ENCODE data around the gene SEMA6D.

The SEMA6D gene

DNA sequence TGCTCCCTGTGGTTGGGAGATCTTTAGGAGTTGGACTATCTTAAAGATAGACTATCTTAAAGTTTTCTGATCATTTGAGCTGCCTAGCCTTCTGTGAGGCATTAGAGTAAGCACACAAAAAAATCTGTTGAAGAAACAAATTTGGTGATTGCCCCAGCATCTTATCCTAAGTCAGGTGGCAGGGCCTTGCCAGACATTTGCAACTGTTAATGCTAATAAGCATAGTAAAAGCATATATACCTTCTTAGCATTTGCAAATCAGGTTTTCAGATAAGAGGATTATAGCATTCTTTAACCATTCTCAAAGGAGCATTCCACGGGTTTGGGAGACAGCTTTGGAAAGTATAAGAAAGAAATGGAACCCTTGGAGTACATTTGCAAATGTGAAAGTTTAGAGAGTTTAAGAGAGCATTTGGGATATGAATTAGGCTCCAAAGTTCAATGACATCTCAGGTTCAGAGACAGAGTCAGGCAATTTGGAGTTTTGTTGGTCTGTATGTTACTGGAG lies 61.0 kb downstream of the SEMA6D start:
- Histone ChIP-seq H3K4me3 (ENCODE audit: control insufficient read depth in 1 of 7, extremely low read depth in 1 of 7, insufficient read depth in 4 of 7, low read depth in 2 of 7, low read length in 6 of 7) (no peak overlapping the region), H3K36me3 (ENCODE audit: control insufficient read depth in 4 of 4, insufficient read depth in 4 of 4, low read length in 3 of 4) (no peaks in the 10 kb centered on the region), H3K27me3 (replicated peaks in 2 of 5; ENCODE audit: control insufficient read depth in 4 of 5, insufficient read depth in 5 of 5, low read length in 4 of 5) (peaks cover 0 to 4% (median 0%) of the 10 kb centered on the region in 5 experiments), H3K27ac (ENCODE audit: insufficient read depth in 1 of 2, low read depth in 1 of 2, low read length in 2 of 2, poor library complexity in 1 of 2, severe bottlenecking in 2 of 2) (no peak overlapping the region), H3K4me1 (ENCODE audit: control extremely low read depth in 1 of 4, control insufficient read depth in 4 of 4, insufficient read depth in 4 of 4, low read length in 3 of 4) (no peaks in the 10 kb centered on the region), H3K9me3 (ENCODE audit: control extremely low read depth in 1 of 5, control insufficient read depth in 4 of 5, insufficient read depth in 2 of 5, low read depth in 1 of 5, low read length in 4 of 5) (peaks cover 0 to 3% (median 0%) of the 10 kb centered on the region in 5 experiments)
- no peak for DNase-seq
- WGBS (ENCODE audit: insufficient coverage), result no CpG with 5 or more reads among the region's 1 CpG
- POLR2A ChIA-PET, result no interaction called here
- CTCF ChIA-PET, result no interaction called here

DNA sequence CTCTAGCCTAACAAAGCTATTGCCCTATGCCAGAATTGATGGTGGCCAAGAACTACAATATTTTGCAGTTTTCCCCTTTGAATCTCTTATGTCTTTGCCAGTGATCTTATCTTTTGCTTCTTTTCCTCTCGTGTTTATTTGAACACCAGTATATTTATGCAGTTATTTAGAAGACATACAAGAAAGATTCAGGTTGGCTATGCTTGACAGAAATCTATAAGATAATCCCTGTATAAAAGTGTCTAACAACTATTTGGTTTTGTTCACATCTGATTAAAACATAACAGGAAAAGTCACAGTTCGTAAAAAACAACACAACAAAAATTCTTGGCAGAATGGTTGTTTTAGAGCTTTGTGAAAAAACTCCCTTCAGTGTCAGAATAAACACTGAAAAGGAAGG lies 63.7 kb downstream of the SEMA6D start:
- no CpG with 5 or more reads among the region's 2 CpGs for WGBS (ENCODE audit: insufficient coverage)
- H3K4me3 ChIP-seq (ENCODE audit: control insufficient read depth in 1 of 7, extremely low read depth in 1 of 7, insufficient read depth in 4 of 7, low read depth in 2 of 7, low read length in 6 of 7), result no peak overlapping the region

DNA sequence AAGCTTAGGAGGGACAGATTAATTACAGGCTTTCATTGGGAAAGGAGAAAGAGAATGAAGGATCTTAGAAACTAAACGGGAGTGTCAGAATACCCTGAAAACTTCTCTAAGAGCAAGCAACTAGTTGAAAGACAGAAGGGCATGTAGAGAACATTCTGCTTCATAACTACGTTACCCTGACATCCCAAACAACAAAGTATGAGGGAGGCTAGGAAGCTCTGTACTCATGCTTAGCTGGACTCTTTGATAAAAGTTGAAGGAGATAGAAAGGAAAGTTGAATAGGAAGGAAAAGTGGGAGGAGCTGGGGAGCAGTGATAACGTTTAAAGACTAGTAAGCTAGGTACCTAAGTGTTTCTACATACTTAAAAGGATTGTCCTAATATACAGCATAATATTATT lies 64.2 kb downstream of the SEMA6D start:
- H3K27me3 ChIP-seq (replicated peaks in 2 of 5; ENCODE audit: control insufficient read depth in 4 of 5, insufficient read depth in 5 of 5, low read length in 4 of 5), result peaks cover 0 to 4% (median 0%) of the 10 kb centered on the region in 5 experiments
- H3K36me3 ChIP-seq (ENCODE audit: control insufficient read depth in 4 of 4, insufficient read depth in 4 of 4, low read length in 3 of 4), result no peaks in the 10 kb centered on the region
- H3K27ac ChIP-seq (ENCODE audit: insufficient read depth in 1 of 2, low read depth in 1 of 2, low read length in 2 of 2, poor library complexity in 1 of 2, severe bottlenecking in 2 of 2), result no peak overlapping the region
- 71% methylated on average over 1 of the region's 3 CpGs for WGBS (ENCODE audit: insufficient coverage)
- no peak overlapping the region for H3K4me3 ChIP-seq (ENCODE audit: control insufficient read depth in 1 of 7, extremely low read depth in 1 of 7, insufficient read depth in 4 of 7, low read depth in 2 of 7, low read length in 6 of 7)
- CTCF ChIA-PET, result no interaction called here
- POLR2A ChIA-PET, result no interaction called here
- peaks cover 0 to 4% (median 0%) of the 10 kb centered on the region in 5 experiments for H3K9me3 ChIP-seq (ENCODE audit: control extremely low read depth in 1 of 5, control insufficient read depth in 4 of 5, insufficient read depth in 2 of 5, low read depth in 1 of 5, low read length in 4 of 5)
- DNase-seq, result no peak
- no peaks in the 10 kb centered on the region for H3K4me1 ChIP-seq (ENCODE audit: control extremely low read depth in 1 of 4, control insufficient read depth in 4 of 4, insufficient read depth in 4 of 4, low read length in 3 of 4)

More for the DNA sequence above, 63.7 kb downstream of the SEMA6D start:
- POLR2A ChIA-PET, result no interaction called here
- CTCF ChIA-PET, result no interaction called here
- no peak overlapping the region for H3K27ac ChIP-seq (ENCODE audit: insufficient read depth in 1 of 2, low read depth in 1 of 2, low read length in 2 of 2, poor library complexity in 1 of 2, severe bottlenecking in 2 of 2)
- H3K27me3 ChIP-seq (replicated peaks in 2 of 5; ENCODE audit: control insufficient read depth in 4 of 5, insufficient read depth in 5 of 5, low read length in 4 of 5), result peaks cover 0 to 4% (median 0%) of the 10 kb centered on the region in 5 experiments
- no peaks in the 10 kb centered on the region for H3K4me1 ChIP-seq (ENCODE audit: control extremely low read depth in 1 of 4, control insufficient read depth in 4 of 4, insufficient read depth in 4 of 4, low read length in 3 of 4)
- no peaks in the 10 kb centered on the region for H3K36me3 ChIP-seq (ENCODE audit: control insufficient read depth in 4 of 4, insufficient read depth in 4 of 4, low read length in 3 of 4)
- H3K9me3 ChIP-seq (ENCODE audit: control extremely low read depth in 1 of 5, control insufficient read depth in 4 of 5, insufficient read depth in 2 of 5, low read depth in 1 of 5, low read length in 4 of 5), result peaks cover 0 to 4% (median 0%) of the 10 kb centered on the region in 5 experiments
- no peak for DNase-seq

DNA sequence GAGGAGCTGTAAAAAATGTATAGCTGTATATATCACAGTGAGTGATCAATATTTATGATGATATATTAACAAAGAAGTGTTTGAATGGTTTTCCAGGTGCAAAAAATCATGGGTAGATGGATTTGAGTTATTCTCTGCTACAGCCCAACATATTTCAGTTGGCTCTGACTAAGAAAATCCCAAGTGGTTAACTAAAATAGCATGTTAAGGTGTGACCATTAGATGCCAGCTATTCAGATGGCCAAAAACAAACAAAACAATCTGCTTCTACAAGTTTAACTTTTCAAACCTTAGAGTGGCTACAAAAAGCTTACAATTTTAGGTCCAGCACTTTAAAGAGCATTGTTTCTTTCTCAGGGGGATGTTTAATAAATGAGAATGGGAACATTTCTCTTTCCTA lies 67.5 kb downstream of the SEMA6D start:
- ChIA-PET POLR2A (no interaction called here), CTCF (interaction anchor here (1.1 kb wide), 1 partner anchor 13 kb away, joined by 3 read pairs; no protein-coding TSS in a partner anchor)
- no peak for DNase-seq

DNA sequence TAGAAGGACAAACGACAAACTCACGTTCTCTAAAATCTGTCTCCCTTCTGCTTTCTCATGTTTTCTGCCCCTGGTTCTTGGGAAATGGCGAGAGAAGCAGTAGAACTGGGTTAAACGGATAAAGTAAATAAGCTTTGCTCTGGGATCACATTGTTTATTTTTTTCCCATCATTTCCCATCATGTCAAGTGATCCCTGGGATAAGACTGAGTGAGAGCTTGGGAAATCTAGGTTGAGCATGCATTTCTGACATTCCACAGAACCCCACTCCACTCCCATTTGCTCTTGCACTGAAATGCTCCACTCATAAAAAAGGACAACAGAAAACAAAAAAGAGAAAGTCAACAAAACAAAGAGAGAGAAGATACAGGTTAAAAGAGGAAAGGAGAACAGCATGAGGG lies 69.1 kb downstream of the SEMA6D start:
- Histone ChIP-seq H3K36me3 (ENCODE audit: control insufficient read depth in 4 of 4, insufficient read depth in 4 of 4, low read length in 3 of 4) (no peaks in the 10 kb centered on the region), H3K27ac (ENCODE audit: insufficient read depth in 1 of 2, low read depth in 1 of 2, low read length in 2 of 2, poor library complexity in 1 of 2, severe bottlenecking in 2 of 2) (no peak overlapping the region), H3K27me3 (replicated peaks in 2 of 5; ENCODE audit: control insufficient read depth in 4 of 5, insufficient read depth in 5 of 5, low read length in 4 of 5) (peaks cover 0 to 8% (median 0%) of the 10 kb centered on the region in 5 experiments), H3K4me1 (ENCODE audit: control extremely low read depth in 1 of 4, control insufficient read depth in 4 of 4, insufficient read depth in 4 of 4, low read length in 3 of 4) (no peaks in the 10 kb centered on the region), H3K4me3 (ENCODE audit: control insufficient read depth in 1 of 7, extremely low read depth in 1 of 7, insufficient read depth in 4 of 7, low read depth in 2 of 7, low read length in 6 of 7) (no peak overlapping the region), H3K9me3 (ENCODE audit: control extremely low read depth in 1 of 5, control insufficient read depth in 4 of 5, insufficient read depth in 2 of 5, low read depth in 1 of 5, low read length in 4 of 5) (peaks cover 0 to 4% (median 0%) of the 10 kb centered on the region in 5 experiments)
- ChIA-PET CTCF (no interaction called here), POLR2A (no interaction called here)
- WGBS (ENCODE audit: insufficient coverage), result 100% methylated on average over 3 of the region's 4 CpGs
- no peak for DNase-seq

More for the DNA sequence above, 67.5 kb downstream of the SEMA6D start:
- Histone ChIP-seq H3K27me3 (replicated peaks in 2 of 5; ENCODE audit: control insufficient read depth in 4 of 5, insufficient read depth in 5 of 5, low read length in 4 of 5) (peaks cover 0 to 5% (median 0%) of the 10 kb centered on the region in 5 experiments), H3K27ac (ENCODE audit: insufficient read depth in 1 of 2, low read depth in 1 of 2, low read length in 2 of 2, poor library complexity in 1 of 2, severe bottlenecking in 2 of 2) (no peak overlapping the region), H3K4me1 (ENCODE audit: control extremely low read depth in 1 of 4, control insufficient read depth in 4 of 4, insufficient read depth in 4 of 4, low read length in 3 of 4) (no peaks in the 10 kb centered on the region), H3K4me3 (ENCODE audit: control insufficient read depth in 1 of 7, extremely low read depth in 1 of 7, insufficient read depth in 4 of 7, low read depth in 2 of 7, low read length in 6 of 7) (no peak overlapping the region), H3K9me3 (ENCODE audit: control extremely low read depth in 1 of 5, control insufficient read depth in 4 of 5, insufficient read depth in 2 of 5, low read depth in 1 of 5, low read length in 4 of 5) (peaks cover 0 to 4% (median 0%) of the 10 kb centered on the region in 5 experiments), H3K36me3 (ENCODE audit: control insufficient read depth in 4 of 4, insufficient read depth in 4 of 4, low read length in 3 of 4) (no peaks in the 10 kb centered on the region)

DNA sequence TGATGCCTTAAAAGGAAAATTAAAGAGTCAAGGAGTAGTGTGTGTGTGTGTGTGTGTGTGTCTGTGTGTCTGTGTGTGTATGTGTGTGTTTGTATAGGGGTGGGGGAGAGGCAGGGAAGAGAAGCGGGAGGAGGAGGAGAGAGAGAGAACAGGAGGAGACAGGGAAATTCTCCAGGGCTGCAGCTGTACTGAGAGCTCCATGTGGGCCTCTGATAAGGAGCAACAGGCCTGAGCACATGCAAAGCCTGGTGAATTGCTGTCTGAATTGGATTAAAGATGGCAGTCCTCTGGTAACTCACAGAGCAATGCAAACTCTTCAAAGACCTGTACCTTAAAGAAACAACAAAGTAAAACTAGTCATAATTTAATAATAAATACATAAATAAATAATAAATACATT lies 70.6 kb downstream of the SEMA6D start:
- Histone ChIP-seq H3K27ac (ENCODE audit: insufficient read depth in 1 of 2, low read depth in 1 of 2, low read length in 2 of 2, poor library complexity in 1 of 2, severe bottlenecking in 2 of 2) (no peak overlapping the region), H3K4me3 (ENCODE audit: control insufficient read depth in 1 of 7, extremely low read depth in 1 of 7, insufficient read depth in 4 of 7, low read depth in 2 of 7, low read length in 6 of 7) (no peak overlapping the region), H3K36me3 (ENCODE audit: control insufficient read depth in 4 of 4, insufficient read depth in 4 of 4, low read length in 3 of 4) (no peaks in the 10 kb centered on the region), H3K9me3 (ENCODE audit: control extremely low read depth in 1 of 5, control insufficient read depth in 4 of 5, insufficient read depth in 2 of 5, low read depth in 1 of 5, low read length in 4 of 5) (peaks cover 0 to 3% (median 0%) of the 10 kb centered on the region in 5 experiments), H3K4me1 (ENCODE audit: control extremely low read depth in 1 of 4, control insufficient read depth in 4 of 4, insufficient read depth in 4 of 4, low read length in 3 of 4) (no peaks in the 10 kb centered on the region), H3K27me3 (replicated peaks in 2 of 5; ENCODE audit: control insufficient read depth in 4 of 5, insufficient read depth in 5 of 5, low read length in 4 of 5) (peaks cover 0 to 6% (median 0%) of the 10 kb centered on the region in 5 experiments)
- DNase-seq, result no peak
- POLR2A ChIA-PET, result no interaction called here
- CTCF ChIA-PET, result no interaction called here
- WGBS (ENCODE audit: insufficient coverage), result 100% methylated on average over 1 of the region's 1 CpG

DNA sequence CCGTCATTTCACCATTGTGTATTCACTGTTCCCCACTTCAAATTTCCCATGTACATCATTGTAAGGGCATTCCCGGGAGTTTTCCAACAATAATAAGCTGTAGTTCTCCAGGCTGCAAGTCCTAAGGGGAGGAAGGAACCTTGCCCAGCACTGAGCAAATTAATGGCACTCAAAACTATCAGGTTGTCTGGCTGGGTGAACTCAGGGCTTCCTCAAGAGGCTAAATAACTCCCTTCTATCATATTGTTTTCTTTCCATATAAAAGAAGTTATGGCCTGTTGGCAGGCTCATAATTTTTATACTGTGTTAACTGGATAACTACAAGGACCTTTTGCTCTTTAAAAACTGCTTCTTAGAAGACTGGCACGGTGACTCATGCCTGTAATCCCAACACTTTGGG lies 71.4 kb downstream of the SEMA6D start:
- no peak for DNase-seq
- peaks cover 0 to 2% (median 0%) of the 10 kb centered on the region in 5 experiments for H3K9me3 ChIP-seq (ENCODE audit: control extremely low read depth in 1 of 5, control insufficient read depth in 4 of 5, insufficient read depth in 2 of 5, low read depth in 1 of 5, low read length in 4 of 5)
- H3K36me3 ChIP-seq (ENCODE audit: control insufficient read depth in 4 of 4, insufficient read depth in 4 of 4, low read length in 3 of 4), result no peaks in the 10 kb centered on the region
- CTCF ChIA-PET, result no interaction called here
- 95% methylated on average over 3 of the region's 3 CpGs for WGBS (ENCODE audit: insufficient coverage)
- no peak overlapping the region for H3K27ac ChIP-seq (ENCODE audit: insufficient read depth in 1 of 2, low read depth in 1 of 2, low read length in 2 of 2, poor library complexity in 1 of 2, severe bottlenecking in 2 of 2)
- no peaks in the 10 kb centered on the region for H3K4me1 ChIP-seq (ENCODE audit: control extremely low read depth in 1 of 4, control insufficient read depth in 4 of 4, insufficient read depth in 4 of 4, low read length in 3 of 4)
- POLR2A ChIA-PET, result no interaction called here
- H3K27me3 ChIP-seq (replicated peaks in 2 of 5; ENCODE audit: control insufficient read depth in 4 of 5, insufficient read depth in 5 of 5, low read length in 4 of 5), result peaks cover 0 to 6% (median 0%) of the 10 kb centered on the region in 5 experiments
- no peak overlapping the region for H3K4me3 ChIP-seq (ENCODE audit: control insufficient read depth in 1 of 7, extremely low read depth in 1 of 7, insufficient read depth in 4 of 7, low read depth in 2 of 7, low read length in 6 of 7)

All from common myeloid progenitor, CD34-positive (primary cell).